NCI-H1048 (cell line): Measurements from ENCODE around the gene CDK6.

Experiments used
- DNase-seq: peaks from one replicate; lab custom pipeline; 2025; lab: John Stamatoyannopoulos, UW

The CDK6 gene

DNA sequence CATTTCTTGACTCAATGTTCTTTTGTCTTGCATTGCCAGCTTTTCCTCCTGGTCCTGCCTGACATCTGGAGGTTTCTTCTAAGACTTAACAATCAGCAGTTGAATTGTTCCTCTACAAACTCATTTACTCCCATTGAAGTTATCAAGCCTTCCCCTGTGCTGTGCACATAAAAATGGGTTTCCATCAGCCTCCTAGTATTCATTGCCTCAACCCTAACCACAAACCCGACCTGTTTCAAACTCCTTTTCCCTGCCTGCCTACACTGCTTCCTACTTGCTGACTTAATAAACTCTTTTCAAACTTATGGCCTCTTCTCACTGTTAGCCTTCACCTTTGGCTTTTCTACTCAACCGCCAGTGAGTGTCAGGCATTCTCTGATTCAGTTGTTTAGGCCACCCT, 9.4 kb upstream of the CDK6 start:
- no peak for DNase-seq

GRCh38 chr7:92843781-92844180, 7.4 kb upstream of the CDK6 start:
- no peak for DNase-seq

DNA sequence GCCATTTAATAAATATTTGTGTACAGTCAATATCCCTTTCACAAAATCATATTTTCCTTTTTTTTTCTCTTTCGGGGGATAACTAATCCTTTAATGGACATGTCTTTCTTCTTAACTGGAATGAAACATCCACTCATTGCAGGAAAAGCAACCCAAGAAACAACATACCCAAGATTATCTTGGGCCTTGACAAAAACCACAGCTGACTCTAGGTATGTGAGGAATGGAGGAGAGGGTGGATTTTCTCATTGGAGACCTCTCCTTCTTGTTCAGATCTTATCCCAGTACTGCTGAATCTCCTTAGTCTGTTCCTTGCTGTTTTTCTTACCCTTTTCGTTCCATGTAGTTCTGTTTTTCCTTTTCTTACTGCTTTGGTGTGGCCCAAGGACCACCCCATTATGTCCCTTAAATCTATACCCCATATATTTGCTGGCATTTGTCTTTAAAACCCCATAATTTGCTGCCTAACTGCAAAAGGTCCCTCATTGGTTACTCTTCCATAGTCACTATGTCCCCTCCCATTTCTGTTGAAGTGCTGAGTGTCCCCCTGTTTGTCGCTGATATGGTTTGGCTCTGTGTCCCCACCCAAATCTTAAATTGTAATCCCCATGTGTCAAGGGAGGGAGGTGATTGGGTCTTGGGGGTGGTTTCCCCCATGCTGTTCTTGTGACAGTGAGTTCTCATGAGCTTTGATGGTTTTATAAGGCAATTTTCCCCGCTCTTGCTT, 6.8 kb upstream of the CDK6 start:
- no peak for DNase-seq

- no peak for DNase-seq
Observed at GRCh38 chr7:92841192-92841591, 4.8 kb upstream of the CDK6 start.

DNA sequence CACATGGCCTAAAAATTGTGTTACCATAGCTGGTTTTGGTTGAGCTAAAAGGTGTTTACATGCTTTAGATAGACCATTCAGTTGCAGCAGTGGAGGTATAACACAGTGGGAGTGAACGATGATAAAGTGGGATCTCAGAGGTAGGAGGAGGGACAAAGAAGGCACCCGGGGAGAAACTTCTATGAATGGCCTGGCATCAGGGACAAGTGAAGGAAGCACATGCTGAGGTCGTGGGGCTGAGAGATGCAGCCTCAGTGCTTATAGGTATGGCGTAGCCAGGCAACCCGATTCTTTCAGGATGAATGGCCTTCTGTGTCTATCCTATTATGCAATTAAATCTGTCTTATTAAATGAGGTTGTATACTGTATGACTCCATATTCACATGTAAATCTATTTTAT, 3.9 kb upstream of the CDK6 start:
- no peak for DNase-seq

DNA sequence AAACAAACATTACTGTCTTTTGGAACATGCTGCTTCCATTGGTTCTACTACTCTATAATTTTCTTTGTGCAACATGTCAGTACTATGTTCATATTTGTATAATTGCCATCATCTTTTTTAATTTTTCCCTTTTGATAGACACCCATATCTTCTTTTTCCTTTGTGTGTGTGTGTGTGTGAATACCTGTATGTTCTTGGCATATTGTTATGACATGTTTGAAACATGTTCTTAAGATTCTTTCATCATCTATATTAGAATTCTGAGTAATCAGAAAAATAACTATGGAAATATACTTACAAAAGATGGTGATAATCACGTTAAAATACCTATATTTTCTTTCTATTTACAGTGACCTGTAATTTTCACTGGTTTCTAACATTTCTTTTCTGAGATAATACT, 3.5 kb upstream of the CDK6 start:
- no peak for DNase-seq

DNA sequence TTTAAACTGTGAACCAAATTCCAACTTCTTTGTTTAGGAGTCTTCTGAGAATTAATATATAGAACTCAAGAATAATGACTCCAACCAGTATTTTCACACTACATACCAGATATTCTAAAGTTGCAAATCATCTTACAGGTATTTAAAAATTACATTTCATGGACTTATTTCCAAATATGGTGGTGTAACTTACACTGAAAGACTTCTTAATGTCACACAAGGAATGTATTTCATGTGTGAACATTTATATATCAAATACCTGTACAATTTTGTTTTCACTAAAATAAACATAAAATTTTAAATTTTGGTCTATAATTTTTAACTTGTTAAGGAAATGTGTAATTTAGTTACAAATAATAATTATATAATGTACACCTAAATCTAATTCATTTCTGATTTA, 2.6 kb upstream of the CDK6 start:
- no peak for DNase-seq

GRCh38 chr7:92837000-92837749, 802 bp upstream of the CDK6 start:
- no peak for DNase-seq

- no peak for DNase-seq
Observed at GRCh38 chr7:92835851-92836488, 403 bp downstream of the CDK6 start.

GRCh38 chr7:92835261-92835850, 1.0 kb downstream of the CDK6 start:
- DNase-seq: no peak

- no peak for DNase-seq
Observed at GRCh38 chr7:92834507-92835260, 1.7 kb downstream of the CDK6 start.

GRCh38 chr7:92833766-92834506, 2.4 kb downstream of the CDK6 start:
- no peak for DNase-seq

GRCh38 chr7:92833024-92833765, 3.2 kb downstream of the CDK6 start:
- peak; percentile 49 for DNase-seq

DNA sequence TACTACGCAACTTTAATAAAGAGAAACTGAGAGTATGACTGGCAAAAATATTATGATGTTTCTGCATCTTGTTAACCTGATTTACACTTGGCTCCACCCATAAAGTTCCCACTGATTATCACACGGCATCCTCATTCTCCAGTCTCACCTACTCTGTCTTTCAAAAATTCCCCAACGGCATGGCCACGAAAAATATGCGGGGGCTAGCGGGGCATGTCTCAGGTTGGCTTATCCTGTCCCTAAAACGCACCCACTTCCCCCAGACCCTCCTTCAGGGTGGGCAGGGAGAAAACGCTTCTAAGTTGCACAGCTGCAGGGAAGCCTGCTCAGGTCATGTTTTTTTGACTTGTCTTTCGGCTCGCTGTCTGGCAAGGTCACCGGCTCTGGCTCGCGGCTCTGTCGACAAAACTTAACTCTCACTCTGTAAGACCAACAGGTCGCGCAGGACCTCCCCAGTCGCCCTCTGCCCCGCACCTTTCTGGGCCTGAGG, 3.8 kb downstream of the CDK6 start:
- DNase-seq: no peak

DNA sequence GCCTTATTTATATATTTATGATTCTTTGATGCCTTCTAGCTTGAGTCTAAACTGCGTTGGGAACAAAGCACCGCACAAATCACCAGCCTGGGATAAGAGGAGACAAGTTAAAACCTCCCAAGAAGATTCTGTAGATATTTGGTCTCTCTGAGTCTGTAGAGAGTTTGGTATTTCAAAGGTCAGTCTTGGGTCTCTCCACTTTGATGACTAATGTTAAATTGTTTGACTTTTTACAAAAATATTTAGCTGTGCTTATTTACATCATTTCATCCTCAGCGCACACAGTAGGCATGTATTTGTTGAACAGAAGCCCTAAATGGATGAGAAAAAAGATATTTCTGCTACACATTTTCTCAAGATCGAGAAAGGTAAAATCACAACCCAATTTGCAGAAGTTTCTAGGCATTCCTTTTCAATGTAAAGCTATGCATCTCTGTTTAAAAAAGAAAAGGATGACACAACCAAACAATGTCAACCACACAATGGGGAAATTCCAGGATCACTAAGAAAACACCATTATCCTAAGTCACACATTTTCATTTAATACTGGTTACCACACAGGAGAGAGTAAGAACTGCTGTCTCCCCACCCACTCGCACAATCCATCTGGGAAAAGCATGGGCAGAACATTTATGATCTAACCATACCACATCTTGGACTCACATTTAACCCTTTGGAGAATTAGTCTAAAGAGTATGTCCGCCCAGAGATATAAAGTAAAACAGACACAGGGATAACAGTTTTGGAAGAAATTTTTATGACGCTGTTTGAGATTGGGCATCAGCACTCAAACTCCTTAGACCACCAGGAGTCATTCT, 4.4 kb downstream of the CDK6 start:
- DNase-seq: no peak

- DNase-seq: no peak
Observed at GRCh38 chr7:92830532-92831110, 5.8 kb downstream of the CDK6 start.

DNA sequence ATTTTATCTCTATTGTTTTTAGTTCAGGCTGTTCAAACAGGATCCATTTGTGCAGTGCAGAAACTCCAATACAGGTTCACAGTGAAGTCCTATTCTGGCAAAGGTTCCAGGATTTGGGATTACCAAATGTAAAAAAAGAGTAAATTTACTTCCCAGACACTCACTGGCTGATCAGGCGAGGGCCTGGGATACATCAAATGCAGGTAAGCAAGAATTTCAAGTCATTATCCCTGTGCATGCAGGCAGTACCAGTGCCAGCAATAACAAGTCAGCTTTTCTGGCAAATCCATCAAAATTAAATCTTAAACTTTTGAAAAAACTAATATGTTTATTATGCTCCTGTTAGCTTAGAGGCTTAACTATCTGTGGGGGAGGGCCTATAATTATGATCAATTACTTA, 6.3 kb downstream of the CDK6 start:
- DNase-seq: no peak

DNA sequence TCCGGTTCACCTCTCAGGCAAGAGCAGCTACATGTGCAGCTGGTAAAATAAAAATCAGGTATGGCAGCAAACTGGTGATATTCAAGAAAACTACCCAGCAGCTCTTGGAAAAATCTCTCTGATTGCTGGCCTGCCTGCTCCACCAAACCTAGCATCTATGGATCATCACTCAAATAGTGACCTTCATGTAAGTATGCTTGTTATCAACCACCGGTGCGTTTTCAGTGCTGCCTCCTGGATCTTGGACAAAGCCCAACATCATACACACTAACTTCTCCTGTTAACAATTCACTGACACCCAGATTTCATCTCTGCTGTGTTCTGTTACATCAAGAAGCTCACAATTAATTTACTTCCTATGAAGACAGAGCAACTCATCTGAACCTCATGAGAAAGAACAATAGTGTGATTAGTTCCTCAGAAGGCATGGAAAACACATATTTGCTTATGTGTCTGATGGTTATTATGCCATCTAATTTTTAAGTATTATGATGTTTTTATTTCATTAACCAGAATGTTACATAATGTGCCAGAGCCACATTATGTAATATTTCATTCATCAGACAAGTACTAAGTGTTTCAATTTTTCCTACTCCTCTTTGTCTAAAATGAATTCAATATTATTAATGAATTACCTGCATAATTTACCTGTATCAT, 8.8 kb downstream of the CDK6 start:
- DNase-seq: no peak
